ENCODE measurements around the gene RUSC1. TPM values are rescaled to one million over a fixed set of nuclear protein-coding genes. Genes with fewer than 3 reads are reported as not detected.

The RUSC1 gene
- total and polyA plus RNA-seq, 2 of the 8 experiments (the other 6 are each of a cell fraction or from before 2014, with no cell fraction given) = 54.6 to 90.4 TPM

- Histone ChIP-seq H3K9ac (replicated peaks in 1 of 4; ENCODE audit: extremely low read depth in 1 of 4, low read depth in 3 of 4, low read length in 3 of 4) (no peak overlapping the region), H2AK5ac (ENCODE audit: low read depth, low read length) (no peak overlapping the region), H2AFZ (ENCODE audit: low read length) (no peak overlapping the region), H3K4ac (replicated peaks; ENCODE audit: insufficient read length, low read depth, low read length) (no peak overlapping the region), H2BK120ac (replicated peaks; ENCODE audit: low read depth, low read length) (no peak overlapping the region), H3K56ac (replicated peaks; ENCODE audit: insufficient read length, low read depth, low read length) (no peak overlapping the region), H3K27ac (ENCODE audit: low read depth, low read length) (no peak overlapping the region), H2BK5ac (ENCODE audit: low read depth, low read length) (no peak overlapping the region), H3K79me2 (ENCODE audit: control insufficient read depth in 1 of 2, insufficient read depth in 2 of 2, low read length in 2 of 2) (no peaks in the 10 kb centered on the region), H3K23me2 (ENCODE audit: low read depth, low read length) (no peaks in the 10 kb centered on the region), H3K27me3 (replicated peaks in 1 of 4; ENCODE audit: control insufficient read depth in 3 of 4, extremely low read depth in 1 of 4, insufficient read depth in 3 of 4, low read length in 3 of 4) (no peaks in the 10 kb centered on the region), H4K20me1 (replicated peaks in 1 of 2; ENCODE audit: control insufficient read depth in 1 of 2, insufficient read depth in 2 of 2, low read length in 2 of 2) (no peaks in the 10 kb centered on the region), H4K8ac (ENCODE audit: extremely low read depth, insufficient read depth, low read length) (no peak overlapping the region), H3K23ac (ENCODE audit: insufficient read length) (no peak overlapping the region), H4K91ac (replicated peaks; ENCODE audit: insufficient read length, low read length) (no peak overlapping the region), H3K4me3 (ENCODE audit: extremely low read depth in 1 of 4, insufficient read depth in 2 of 4, low read depth in 3 of 4, low read length in 4 of 4) (no peak overlapping the region), H3K36me3 (ENCODE audit: control insufficient read depth in 2 of 4, insufficient read depth in 4 of 4, low read length in 3 of 4) (no peaks in the 10 kb centered on the region; a peak in 1 of 8 replicates), H3K4me1 (replicated peaks in 1 of 4; ENCODE audit: control insufficient read depth in 3 of 4, insufficient read depth in 4 of 4, low read length in 3 of 4) (no peaks in the 10 kb centered on the region; a peak in 1 of 7 replicates), H3K9me3 (ENCODE audit: insufficient read depth in 2 of 2, low read depth in 1 of 2, low read length in 1 of 2) (no peaks in the 10 kb centered on the region), H2BK15ac (ENCODE audit: low read length) (no peak overlapping the region), H3K14ac (ENCODE audit: insufficient read length) (no peak overlapping the region), H2BK12ac (ENCODE audit: low read depth, low read length) (no peak overlapping the region), H2BK20ac (ENCODE audit: low read length) (no peak overlapping the region), H3K79me1 (ENCODE audit: low read depth, low read length) (no peaks in the 10 kb centered on the region), H4K5ac (ENCODE audit: insufficient read length, low read depth, low read length) (no peak overlapping the region), H3K18ac (ENCODE audit: extremely low read depth, low read length) (no peak overlapping the region), H3K4me2 (ENCODE audit: insufficient read depth in 1 of 2, low read depth in 2 of 2, low read length in 2 of 2) (no peak overlapping the region)
- DNase-seq (ENCODE audit: low read depth in 1 of 2, low spot score in 2 of 2) = no peak
- ChIA-PET POLR2A (ENCODE audit: partially characterized antibody) (interaction anchor here (0.6 to 2.1 kb wide), 8 partner anchors 12 to 42 kb away, joined by 3 to 7 read pairs (median 5); partner anchors contain the start of genes CLK2, FDPS, RUSC1 and SCAMP3), CTCF (ENCODE audit: partially characterized antibody) (interaction anchor here (0.6 to 8.4 kb wide), 7 partner anchors 9 to 108 kb away, joined by 3 to 79 read pairs (median 3); partner anchors contain the start of gene FDPS)
- WGBS, 2 experiments (ENCODE audit: extremely low coverage in 1 of 2, insufficient coverage in 1 of 2, insufficient read length in 1 of 2, insufficient replicate concordance in 2 of 2, low coverage in 1 of 2, low lambda C conversion rate in 2 of 2, missing lambda C conversion rate in 1 of 2) = 95% methylated on average over 18 of the region's 18 CpGs; no CpG with 5 or more reads in 1 of the 2 experiments
- no peak for FAIRE-seq
- TF ChIP-seq MAFK (IDR thresholded peaks at IDR 0.05; ENCODE audit: low read depth, low read length) (no peak), TAF7 (optimal IDR thresholded peaks at IDR 0.05; ENCODE audit: borderline replicate concordance, low read depth, low read length) (no peak), SP1 (IDR thresholded peaks at IDR 0.05; ENCODE audit: low read depth, low read length) (no peak), NRF1 (IDR thresholded peaks at IDR 0.05; ENCODE audit: low read depth, low read length) (no peak), BACH1 (IDR thresholded peaks at IDR 0.05; ENCODE audit: low read length) (no peak), ASH2L (IDR thresholded peaks at IDR 0.05; ENCODE audit: low read length) (no peak), TBP (IDR thresholded peaks at IDR 0.05; ENCODE audit: low read depth, low read length) (no peak), HDAC2 (IDR thresholded peaks at IDR 0.05; ENCODE audit: borderline replicate concordance in 1 of 2, low read depth in 2 of 2, low read length in 2 of 2) (no peak), EGR1 (IDR thresholded peaks at IDR 0.05; ENCODE audit: borderline replicate concordance, low read depth, low read length) (no peak), ATF2 (IDR thresholded peaks at IDR 0.05; ENCODE audit: low read length) (no peak), RBBP5 (IDR thresholded peaks at IDR 0.05; ENCODE audit: borderline replicate concordance, low read depth, low read length) (no peak), E2F6 (IDR thresholded peaks at IDR 0.05) (no peak)
Measured at GRCh38 chr1:155285631-155286044, 35.1 kb upstream of the RUSC1 start.
